Measurements from ENCODE around the gene MRPL16. TPM values are rescaled to one million over a fixed set of nuclear protein-coding genes. Genes with fewer than 3 reads are reported as not detected.

Gene MRPL16
- total RNA-seq, 1 experiment from 2014 or later: 53.4 TPM

- intact Hi-C loops (cut with micrococcal nuclease; ENCODE audit: unreplicated experiment): no loop called here
- no peak for DNase-seq (ENCODE audit: low spot score)
- peaks cover 4% of the 10 kb centered on the region for H3K27me3 ChIP-seq (replicated peaks; ENCODE audit: insufficient read depth, low read depth, low read length, poor library complexity)
- BruUV-seq (replicated peaks): no TSS peak
- H3K9me3 ChIP-seq (ENCODE audit: low read depth, low read length, poor library complexity, severe bottlenecking): no peaks in the 10 kb centered on the region
- H3K4me1 ChIP-seq (ENCODE audit: insufficient read depth, low read length, poor library complexity, severe bottlenecking): peaks cover 5% of the 10 kb centered on the region
- no peak overlapping the region for H3K27ac ChIP-seq (ENCODE audit: low read depth, low read length, poor library complexity, severe bottlenecking)
- TF ChIP-seq, protein P1, sequence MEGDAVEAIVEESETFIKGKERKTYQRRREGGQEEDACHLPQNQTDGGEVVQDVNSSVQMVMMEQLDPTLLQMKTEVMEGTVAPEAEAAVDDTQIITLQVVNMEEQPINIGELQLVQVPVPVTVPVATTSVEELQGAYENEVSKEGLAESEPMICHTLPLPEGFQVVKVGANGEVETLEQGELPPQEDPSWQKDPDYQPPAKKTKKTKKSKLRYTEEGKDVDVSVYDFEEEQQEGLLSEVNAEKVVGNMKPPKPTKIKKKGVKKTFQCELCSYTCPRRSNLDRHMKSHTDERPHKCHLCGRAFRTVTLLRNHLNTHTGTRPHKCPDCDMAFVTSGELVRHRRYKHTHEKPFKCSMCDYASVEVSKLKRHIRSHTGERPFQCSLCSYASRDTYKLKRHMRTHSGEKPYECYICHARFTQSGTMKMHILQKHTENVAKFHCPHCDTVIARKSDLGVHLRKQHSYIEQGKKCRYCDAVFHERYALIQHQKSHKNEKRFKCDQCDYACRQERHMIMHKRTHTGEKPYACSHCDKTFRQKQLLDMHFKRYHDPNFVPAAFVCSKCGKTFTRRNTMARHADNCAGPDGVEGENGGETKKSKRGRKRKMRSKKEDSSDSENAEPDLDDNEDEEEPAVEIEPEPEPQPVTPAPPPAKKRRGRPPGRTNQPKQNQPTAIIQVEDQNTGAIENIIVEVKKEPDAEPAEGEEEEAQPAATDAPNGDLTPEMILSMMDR (conservative IDR thresholded peaks at IDR 0.05; ENCODE audit: low read depth, low read length): no peak
- no peak for TF ChIP-seq EZH2 (IDR thresholded peaks at IDR 0.05; ENCODE audit: borderline replicate concordance, low read depth, low read length, poor library complexity, severe bottlenecking)
- CTCF ChIA-PET: no interaction called here
- POLR2A ChIA-PET (ENCODE audit: low non-redundant PET): no interaction called here
- no peaks in the 10 kb centered on the region for H3K36me3 ChIP-seq (ENCODE audit: insufficient read depth, low read length, poor library complexity, severe bottlenecking)
- H3K4me3 ChIP-seq (ENCODE audit: low read depth, low read length, poor library complexity, severe bottlenecking): no peak overlapping the region
These were observed 54.1 kb downstream of the MRPL16 start for GRCh38 chr11:59756558-59756840.

Other genes starting within 250 kb of the MRPL16 start
- 40.7 and 43.2 TPM in 2 replicates for gene OSBP, start 195.0 kb downstream of the MRPL16 start, total RNA-seq (2021)
- 65.2 and 78.9 TPM in 2 replicates for gene PATL1, start 141.7 kb downstream of the MRPL16 start, total RNA-seq (2021)
- not detected in 2 replicates for gene OR10V1, start 96.9 kb downstream of the MRPL16 start, total RNA-seq (2021)
- gene STX3, start 55.4 kb downstream of the MRPL16 start, total RNA-seq (2021): 10.1 and 16.0 TPM in 2 replicates
- not detected in 2 replicates for gene CBLIF, start 34.7 kb upstream of the MRPL16 start, total RNA-seq (2021)
- gene TCN1, start 55.7 kb upstream of the MRPL16 start, total RNA-seq (2021): not detected in 2 replicates
- gene OOSP3, start 68.0 kb upstream of the MRPL16 start, total RNA-seq (2021): not detected in 2 replicates
- gene OOSP1, start 127.7 kb upstream of the MRPL16 start, total RNA-seq (2021): not detected in 2 replicates
- gene OOSP4A, start 153.3 kb upstream of the MRPL16 start, total RNA-seq (2021): not detected in 2 replicates
- not detected in 2 replicates for gene OOSP4B, start 206.4 kb upstream of the MRPL16 start, total RNA-seq (2021)
- gene OOSP2, start 229.6 kb upstream of the MRPL16 start, total RNA-seq (2021): not detected in 2 replicates
- gene MS4A3, start 245.9 kb upstream of the MRPL16 start, total RNA-seq (2021): not detected in 2 replicates

Data from A673 (cell line).